Transverse colon (tissue), 4 donors: ENCODE results near the gene GGN. TPM values are rescaled to one million over a fixed set of nuclear protein-coding genes. Genes with fewer than 3 reads are reported as not detected.

Experiments used
- DNase-seq: peaks from one replicate; pipeline ENCODE4 v3.0.0-alpha.2; 2019
- H3K27ac ChIP-seq, 4 donors: fragments of 200-600 bp; sonication (generic); 2 replicates each; pipeline ENCODE4 v1.5.1; 2016 to 2018; ENCODE audit warnings: inconsistent platforms in 4 of 4
- H3K27me3 ChIP-seq: fragments of 200-600 bp; sonication (generic); 2 replicates; pipeline ENCODE4 v1.5.1; 2017; ENCODE audit warnings: inconsistent platforms
- H3K36me3 ChIP-seq, 4 donors: fragments of 200-600 bp; sonication (generic); 2 replicates each; pipeline ENCODE4 v1.5.1; 2017 to 2019; ENCODE audit warnings: inconsistent platforms in 4 of 4
- H3K4me1 ChIP-seq, 4 donors: fragments of 200-600 bp; sonication (generic); 2 replicates each; pipeline ENCODE4 v1.5.1; 2017 to 2020; ENCODE audit warnings: inconsistent platforms in 4 of 4
- H3K4me3 ChIP-seq, 4 donors: fragments of 200-600 bp; sonication (generic); 1 replicate in 1 of 4; 2 replicates in 3 of 4; pipeline versions ENCODE4 v1.5.1 to v1.6.1; 2017 to 2019; ENCODE audit warnings: inconsistent platforms in 4 of 4
- H3K9me3 ChIP-seq, 2 donors: fragments of 200-600 bp; sonication (generic); 2 replicates each; pipeline ENCODE4 v1.5.1; 2017 to 2019; ENCODE audit warnings: inconsistent platforms in 2 of 2
- CTCF ChIP-seq, 5 experiments: fragments of 200-600 bp in 3 of 5; fragments of 450-650 bp in 2 of 5; sonication (generic) in 3 of 5; IDR thresholded peaks; 1 replicate in 2 of 5; 2 replicates in 3 of 5; pipeline ENCODE4 v1.5.1; 2016 to 2017; ENCODE audit warnings: antibody characterized with exemption in 5 of 5, inconsistent platforms in 3 of 5, mild to moderate bottlenecking in 2 of 5, moderate library complexity in 1 of 5
- EP300 ChIP-seq: sonication (generic); formaldehyde crosslinking; IDR thresholded peaks from one replicate; pipeline ENCODE4 v1.6.1; 2017; ENCODE audit warnings: antibody characterized with exemption, low read depth
- POLR2A ChIP-seq: fragments of 450-650 bp; IDR thresholded peaks from one replicate; pipeline ENCODE4 v1.6.1; 2016; ENCODE audit warnings: antibody characterized with exemption, mild to moderate bottlenecking, moderate library complexity
- POLR2AphosphoS5 ChIP-seq, 3 donors: sonication (generic); formaldehyde crosslinking; IDR thresholded peaks; one replicate each; pipeline ENCODE4 v1.6.1; 2016; ENCODE audit warnings: antibody characterized with exemption in 3 of 3
- WGBS, 2 donors: methylation state at CpG; one replicate each; pipeline ENCODE4 v1.1.5; 2018; ENCODE audit warnings: low coverage in 1 of 2; 5-methylcytosine and 5-hydroxymethylcytosine counted together
- in situ Hi-C, 4 donors: fragments of 200-750 bp; cut with MboI; loops; one replicate each; pipeline versions ENCODE4 v1.15.0 to v1.15.1; 2017; ENCODE audit warnings: low sequenced_read_pairs in 3 of 4, low pct_ligation_motif_present in 1 of 4, low pct_unique_long_range_greater_than_20kb in 1 of 4
- intact Hi-C: fragments of 100-400 bp; cut with DNase I; formaldehyde crosslinking; loops from one replicate; pipeline ENCODE4 v1.15.1; 2023; ENCODE audit warnings: low total_unique reads
- total RNA-seq, 4 donors: library from RNA; depleted of rRNA; stranded (reverse); fragments of >200 nt; gene quantifications; one replicate each; pipeline ENCODE4 v1.1.0, GENCODE V29; 2016

GGN gene
- total RNA-seq, 4 donors from 2014 or later: not detected

DNA sequence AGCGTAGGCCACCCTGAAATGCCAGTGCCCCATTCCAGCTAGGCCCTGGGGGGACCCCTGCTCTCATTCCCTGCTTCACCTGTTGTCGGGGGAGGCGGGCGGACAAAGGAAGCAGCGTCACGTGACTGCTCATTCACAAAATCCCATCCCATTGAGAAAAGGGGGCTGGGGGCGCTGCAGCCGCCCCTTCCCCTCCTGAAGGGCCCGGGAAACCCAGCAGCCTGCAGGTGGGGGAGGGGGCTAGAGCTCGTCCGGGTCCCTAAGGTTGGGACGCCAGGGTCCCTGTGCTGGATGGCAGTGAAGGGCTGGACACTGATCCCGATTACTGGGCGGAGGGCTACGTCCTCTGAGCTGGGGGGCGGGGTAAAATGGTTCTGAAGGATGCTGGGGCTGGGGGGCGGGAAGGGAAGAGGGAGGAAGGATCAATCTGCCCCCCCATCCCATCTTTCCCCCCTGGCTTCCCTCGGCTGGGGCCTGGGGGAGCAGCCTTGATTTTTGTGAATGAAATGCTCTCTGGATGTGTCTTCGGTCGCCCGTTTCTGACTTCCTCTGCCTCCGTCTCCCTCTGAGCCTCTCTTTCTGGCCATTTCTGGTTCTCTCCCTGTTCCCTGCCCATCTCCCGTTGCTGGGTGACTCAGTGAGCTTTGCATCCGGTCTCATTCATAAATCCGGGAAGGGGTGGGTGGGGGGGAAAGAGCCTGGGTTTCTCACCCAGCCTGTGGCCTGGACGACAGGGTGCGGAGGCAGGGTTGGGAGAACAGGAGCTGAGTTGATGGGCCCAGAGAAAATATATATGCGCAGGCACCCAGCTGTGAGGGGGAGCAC lies 1.5 kb upstream of the GGN start:
- H3K4me1 ChIP-seq: peaks cover 8 to 36% (median 34%) of the 10 kb centered on the region in 4 donors
- DNase-seq: no peak
- H3K9me3 ChIP-seq: no peaks in the 10 kb centered on the region
- H3K4me3 ChIP-seq: peak overlapping the region in 2 of 4 donors; percentile 41 to 54
- H3K27ac ChIP-seq: peak overlapping the region in 1 of 4 donors; percentile 28
- H3K27me3 ChIP-seq: peaks cover 59% of the 10 kb centered on the region
- TF ChIP-seq POLR2A (no peak), CTCF (IDR thresholded peaks at IDR 0.05) (no peak), POLR2AphosphoS5 (IDR thresholded peaks at IDR 0.05) (no peak), EP300 (no peak)
- intact Hi-C loops: no loop called here
- H3K36me3 ChIP-seq: no peaks in the 10 kb centered on the region
- WGBS, 2 donors: 4 to 12% methylated on average over 5 to 28 of the region's 28 CpGs
- in situ Hi-C loops: no loop called here

DNA sequence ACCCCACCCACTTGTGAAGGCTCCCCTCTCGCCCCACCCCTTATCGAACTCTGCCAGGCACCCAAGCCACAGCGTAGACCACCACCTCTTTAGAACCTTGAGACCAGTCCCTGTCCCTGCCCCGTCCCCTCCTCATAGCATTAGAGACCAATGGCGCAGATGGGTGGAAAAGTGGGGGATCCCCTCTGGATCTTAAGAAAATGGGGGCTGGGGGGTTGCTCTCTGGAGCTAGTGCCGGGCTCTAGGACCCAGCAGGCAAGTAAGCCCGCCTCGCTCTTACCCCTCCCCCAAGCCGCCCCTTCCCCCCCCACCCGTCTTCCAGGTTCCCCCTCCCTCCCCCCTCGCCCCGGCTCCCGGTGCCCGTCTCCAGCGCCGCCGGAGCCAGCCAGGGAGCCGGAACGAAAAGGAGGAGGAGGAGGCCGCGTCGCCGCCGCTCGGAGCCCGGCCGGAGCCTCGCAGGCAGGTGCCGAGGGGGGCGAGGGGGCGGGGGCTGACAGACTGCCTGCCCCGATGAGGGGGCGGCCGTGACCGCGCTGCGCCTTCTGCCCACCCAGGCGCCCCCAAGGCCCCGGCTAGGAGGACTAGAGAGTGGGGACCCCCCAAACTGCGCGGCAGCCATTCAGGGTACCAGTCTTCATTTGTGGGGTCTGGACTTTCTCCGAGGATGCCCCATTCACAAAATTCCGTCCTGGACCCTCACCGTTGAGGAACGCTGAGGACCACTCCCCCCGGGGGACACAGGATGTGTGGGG lies 691 bp upstream of the GGN start, which contains the start of gene SPRED3:
SPRED3 (plus strand) TSS at position 349 of the 752 bp plus-strand sequence. CDS start 1,606 bp downstream, outside the sequence.
- no peak for DNase-seq
- no peaks in the 10 kb centered on the region for H3K9me3 ChIP-seq
- in situ Hi-C loops (no loop called here), intact Hi-C loops (no loop called here)
- TF ChIP-seq POLR2AphosphoS5 (IDR thresholded peaks at IDR 0.05) (no peak), POLR2A (no peak), CTCF (IDR thresholded peaks at IDR 0.05) (no peak), EP300 (no peak)
- peak within 1 kb of the TSS; percentile 49 to 62 (median 55) for H3K27ac ChIP-seq
- H3K4me1 ChIP-seq: peaks cover 8 to 36% (median 34%) of the 10 kb centered on the region in 4 donors
- 5% methylated on average over 14 of the region's 46 CpGs; no CpG with 5 or more reads in 1 of the 2 donors for WGBS, 2 donors
- peaks cover 52% of the 10 kb centered on the region for H3K27me3 ChIP-seq
- H3K4me3 ChIP-seq: peak within 1 kb of the TSS; percentile 17 to 54 (median 32)
- H3K36me3 ChIP-seq: peaks cover 0 to 2% (median 0%) of the 10 kb centered on the region in 4 donors

DNA sequence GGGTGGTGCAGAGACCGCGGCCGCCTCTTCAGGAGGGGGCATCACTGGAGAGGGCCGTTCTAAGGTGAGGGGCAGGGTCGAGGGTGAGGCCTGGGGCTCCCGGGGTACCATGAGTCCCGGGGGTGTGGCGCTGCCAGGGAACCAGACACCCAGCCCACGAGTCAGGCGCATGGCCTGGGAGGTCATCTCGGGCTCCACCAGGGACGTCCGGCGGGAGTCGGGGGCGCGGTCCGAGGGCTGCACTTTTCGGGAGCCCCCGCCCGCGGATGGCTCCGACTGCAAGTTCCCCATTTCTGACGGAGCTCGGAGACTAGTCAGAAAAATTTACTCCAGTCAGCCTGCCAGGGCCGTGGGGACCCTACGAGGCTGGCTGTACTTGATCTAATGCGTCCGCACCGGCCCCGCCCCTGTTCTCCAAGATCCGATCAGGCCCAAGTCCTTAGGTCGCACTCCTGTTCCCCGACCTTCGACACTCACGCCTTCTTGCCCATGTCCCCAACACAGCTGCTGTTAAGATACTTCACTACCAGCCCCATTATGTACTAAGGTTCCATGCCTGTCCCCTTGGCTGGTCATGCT lies 774 bp downstream of the GGN start:
- peaks cover 52% of the 10 kb centered on the region for H3K27me3 ChIP-seq
- TF ChIP-seq CTCF (IDR thresholded peaks at IDR 0.05): no peak
- H3K4me3 ChIP-seq: peak overlapping the region in 3 of 4 donors; percentile 22 to 54 (median 41)
- no peak for DNase-seq
- intact Hi-C loops (no loop called here), in situ Hi-C loops (no loop called here)
- H3K27ac ChIP-seq: peak overlapping the region in 2 of 4 donors; percentile 57 to 62
- WGBS, 2 donors: 13 to 14% methylated on average over 10 to 33 of the region's 36 CpGs
- peaks cover 0 to 17% (median 6%) of the 10 kb centered on the region in 4 donors for H3K36me3 ChIP-seq
- H3K4me1 ChIP-seq: peaks cover 8 to 36% (median 34%) of the 10 kb centered on the region in 4 donors
- no peaks in the 10 kb centered on the region for H3K9me3 ChIP-seq
